GM23338 (cell line): ENCODE results near the gene MORC1. TPM values are rescaled to one million over a fixed set of nuclear protein-coding genes. Genes with fewer than 3 reads are reported as not detected.

Source experiments
- ATAC-seq: fragments of 200-7000 bp; cut with Tn5 transposase; 3 replicates; pipeline ENCODE4 v1.9.1; 2020
- DNase-seq: peaks from one replicate; pipeline ENCODE4 v3.0.0-alpha.2; 2015; ENCODE audit warnings: low spot score
- H2AFZ ChIP-seq: fragments of 200-600 bp; sonication (generic); 2 replicates; pipeline ENCODE4 v1.8.0; 2016; ENCODE audit warnings: antibody characterized with exemption, mild to moderate bottlenecking, moderate library complexity
- H3F3A ChIP-seq: fragments of 200-600 bp; sonication (generic); replicated peaks from 2 replicates; pipeline ENCODE4 v1.8.0; 2017; ENCODE audit warnings: antibody characterized with exemption, mixed run types, low read depth
- H3K27ac ChIP-seq: fragments of 200-600 bp; sonication (generic); 2 replicates; pipeline ENCODE4 v1.6.1; 2016; ENCODE audit warnings: low read depth
- H3K27me3 ChIP-seq: fragments of 200-600 bp; sonication (generic); 2 replicates; pipeline ENCODE4 v1.8.0; 2016; ENCODE audit warnings: mild to moderate bottlenecking, mixed run types, moderate library complexity; ENCODE audit not compliant: insufficient read depth
- H3K36me3 ChIP-seq: fragments of 200-600 bp; sonication (generic); 2 replicates; pipeline ENCODE4 v1.8.0; 2016; ENCODE audit warnings: mild to moderate bottlenecking; ENCODE audit not compliant: insufficient read depth
- H3K4me1 ChIP-seq: fragments of 200-600 bp; sonication (generic); 2 replicates; pipeline ENCODE4 v1.8.0; 2016; ENCODE audit warnings: mild to moderate bottlenecking, moderate library complexity; ENCODE audit not compliant: insufficient read depth
- H3K4me2 ChIP-seq: fragments of 200-600 bp; sonication (generic); 2 replicates; pipeline ENCODE4 v1.7.1; 2017; ENCODE audit warnings: mixed run types
- H3K4me3 ChIP-seq: fragments of 200-600 bp; sonication (generic); 2 replicates; pipeline ENCODE4 v1.6.1; 2016; ENCODE audit warnings: mixed run types
- H3K79me2 ChIP-seq: fragments of 200-600 bp; sonication (generic); replicated peaks from 2 replicates; pipeline ENCODE4 v1.8.0; 2017; ENCODE audit warnings: mild to moderate bottlenecking; ENCODE audit not compliant: insufficient read depth
- H3K9me2 ChIP-seq: fragments of 200-600 bp; sonication (generic); 2 replicates; pipeline ENCODE4 v1.8.0; 2017; ENCODE audit not compliant: insufficient read depth
- H4K20me1 ChIP-seq: fragments of 200-600 bp; sonication (generic); replicated peaks from 2 replicates; pipeline ENCODE4 v1.8.0; 2017; ENCODE audit warnings: mild to moderate bottlenecking; ENCODE audit not compliant: insufficient read depth
- H3K27ac Mint-ChIP-seq: 2 replicates; pipeline ENCODE4 v1.8.0; 2020; ENCODE audit warnings: inconsistent platforms, mild to moderate bottlenecking, moderate library complexity, mixed read lengths
- H3K27me3 Mint-ChIP-seq: 3 replicates; pipeline ENCODE4 v1.8.0; 2022; ENCODE audit warnings: low read depth, mild to moderate bottlenecking, moderate library complexity, mixed read lengths, inconsistent platforms; ENCODE audit not compliant: insufficient read depth, poor library complexity
- H3K36me3 Mint-ChIP-seq: 3 replicates; pipeline ENCODE4 v1.8.0; 2021; ENCODE audit warnings: low read depth, mild to moderate bottlenecking, inconsistent platforms, moderate library complexity, mixed read lengths
- H3K4me1 Mint-ChIP-seq: 3 replicates; pipeline ENCODE4 v1.8.0; 2020; ENCODE audit warnings: mild to moderate bottlenecking, inconsistent platforms, mixed read lengths
- H3K4me3 Mint-ChIP-seq: 3 replicates; pipeline ENCODE4 v1.8.0; 2021; ENCODE audit warnings: moderate library complexity, mild to moderate bottlenecking, inconsistent platforms, mixed read lengths
- H3K9me3 Mint-ChIP-seq: 3 replicates; pipeline ENCODE4 v1.8.0; 2020; ENCODE audit warnings: moderate library complexity, mild to moderate bottlenecking, inconsistent platforms, mixed read lengths
- CREB1 ChIP-seq: fragments of 250-450 bp; sonication (Bioruptor Pico); IDR thresholded peaks from 2 replicates; pipeline ENCODE4 v1.5.0; 2020; ENCODE audit warnings: low read depth, mild to moderate bottlenecking, moderate library complexity
- ETS1 ChIP-seq: IDR thresholded peaks from 2 replicates; pipeline ENCODE4 v1.6.1; 2016; ENCODE audit warnings: antibody characterized with exemption
- EZH2 ChIP-seq: fragments of 200-600 bp; sonication (generic); IDR thresholded peaks from one replicate; pipeline ENCODE4 v1.8.0; 2017; ENCODE audit warnings: antibody characterized with exemption, mild to moderate bottlenecking, low read depth; ENCODE audit not compliant: unreplicated experiment
- EZH2phosphoT487 ChIP-seq: fragments of 200-600 bp; sonication (generic); IDR thresholded peaks from one replicate; pipeline ENCODE4 v1.8.1; 2018; ENCODE audit warnings: antibody characterized with exemption; ENCODE audit not compliant: unreplicated experiment
- JUNB ChIP-seq: IDR thresholded peaks from one replicate; pipeline ENCODE4 v1.6.1; 2016; ENCODE audit warnings: antibody characterized with exemption; ENCODE audit not compliant: unreplicated experiment
- NANOG ChIP-seq: IDR thresholded peaks from 2 replicates; pipeline ENCODE4 v1.6.1; 2016; ENCODE audit warnings: antibody characterized with exemption, borderline replicate concordance
- POLR2AphosphoS5 ChIP-seq: IDR thresholded peaks from 2 replicates; pipeline ENCODE4 v1.6.1; 2016; ENCODE audit warnings: antibody characterized with exemption, low read depth
- REST ChIP-seq: IDR thresholded peaks from one replicate; pipeline ENCODE4 v1.6.1; 2018; ENCODE audit warnings: antibody characterized with exemption; ENCODE audit not compliant: unreplicated experiment
- STAT1 ChIP-seq: IDR thresholded peaks from one replicate; pipeline ENCODE4 v1.6.1; 2016; ENCODE audit warnings: antibody characterized with exemption; ENCODE audit not compliant: unreplicated experiment
- ZNF114 ChIP-seq: fragments of 250-450 bp; sonication (Bioruptor Pico); IDR thresholded peaks from 2 replicates; pipeline ENCODE4 v1.5.0; 2020; ENCODE audit warnings: mild to moderate bottlenecking, moderate library complexity
- ZNF331 ChIP-seq: fragments of 250-450 bp; sonication (Bioruptor Pico); IDR thresholded peaks from 2 replicates; pipeline ENCODE4 v1.5.0; 2020; ENCODE audit warnings: low read depth, mild to moderate bottlenecking, moderate library complexity
- ZNF462 ChIP-seq: fragments of 250-450 bp; sonication (Bioruptor Pico); IDR thresholded peaks from 2 replicates; pipeline ENCODE4 v1.5.0; 2020; ENCODE audit warnings: mild to moderate bottlenecking, moderate library complexity
- polyA plus RNA-seq: library from polyadenylated mRNA; unstranded; fragments of >200 nt; fragmentation: Nextera tagmentation; extraction: Ambion mirVana; gene quantifications from 2 replicates; pipeline ENCODE4 v1.2.1, GENCODE V29; 2016
- total RNA-seq: library from RNA; depleted of rRNA; stranded (reverse); fragments of >200 nt; shearing (Covaris generic); gene quantifications from 2 replicates; pipeline ENCODE4 v1.2.3, GENCODE V29; 2014
- TF ChIP-seq, protein P1 (sequence below), 2 experiments: fragments of 200-600 bp in 1 of 2; sonication (generic) in 1 of 2; conservative IDR thresholded peaks; 2 replicates each; pipeline versions ENCODE4 v1.5.1 to v1.6.1; 2016 to 2017; ENCODE audit warnings: antibody characterized with exemption in 2 of 2, low read depth in 2 of 2, mild to moderate bottlenecking in 2 of 2, moderate library complexity in 1 of 2

Gene MORC1
- total and polyA plus RNA-seq, 2 experiments from 2014 or later: not detected

GRCh38 chr3:108959017-108959416, 158.9 kb downstream of the MORC1 start:
- TF ChIP-seq REST (no peak), ZNF114 (CRISPR knock-in tag) (no peak), CREB1 (no peak), ZNF462 (CRISPR knock-in tag) (no peak), JUNB (no peak), EZH2 (no peak), NANOG (no peak), EZH2phosphoT487 (no peak), ETS1 (no peak), ZNF331 (CRISPR knock-in tag) (no peak), POLR2AphosphoS5 (no peak), STAT1 (no peak)
- TF ChIP-seq, protein P1, sequence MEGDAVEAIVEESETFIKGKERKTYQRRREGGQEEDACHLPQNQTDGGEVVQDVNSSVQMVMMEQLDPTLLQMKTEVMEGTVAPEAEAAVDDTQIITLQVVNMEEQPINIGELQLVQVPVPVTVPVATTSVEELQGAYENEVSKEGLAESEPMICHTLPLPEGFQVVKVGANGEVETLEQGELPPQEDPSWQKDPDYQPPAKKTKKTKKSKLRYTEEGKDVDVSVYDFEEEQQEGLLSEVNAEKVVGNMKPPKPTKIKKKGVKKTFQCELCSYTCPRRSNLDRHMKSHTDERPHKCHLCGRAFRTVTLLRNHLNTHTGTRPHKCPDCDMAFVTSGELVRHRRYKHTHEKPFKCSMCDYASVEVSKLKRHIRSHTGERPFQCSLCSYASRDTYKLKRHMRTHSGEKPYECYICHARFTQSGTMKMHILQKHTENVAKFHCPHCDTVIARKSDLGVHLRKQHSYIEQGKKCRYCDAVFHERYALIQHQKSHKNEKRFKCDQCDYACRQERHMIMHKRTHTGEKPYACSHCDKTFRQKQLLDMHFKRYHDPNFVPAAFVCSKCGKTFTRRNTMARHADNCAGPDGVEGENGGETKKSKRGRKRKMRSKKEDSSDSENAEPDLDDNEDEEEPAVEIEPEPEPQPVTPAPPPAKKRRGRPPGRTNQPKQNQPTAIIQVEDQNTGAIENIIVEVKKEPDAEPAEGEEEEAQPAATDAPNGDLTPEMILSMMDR (conservative IDR thresholded peaks at IDR 0.05; ENCODE audit: low read depth in 2 of 2): no peak
- peak; percentile 50 for ATAC-seq
- H3K27ac Mint-ChIP-seq: no peak overlapping the region
- H3K36me3 Mint-ChIP-seq: no peaks in the 10 kb centered on the region
- H3K27me3 Mint-ChIP-seq: no peaks in the 10 kb centered on the region
- peak; percentile 23 for DNase-seq
- Histone ChIP-seq H3K4me2 (0 out of 2 replicates have a peak overlapping the region, but pooled peaks have one; percentile 21), H3K36me3 (no peaks in the 10 kb centered on the region), H3K79me2 (no peaks in the 10 kb centered on the region), H4K20me1 (no peaks in the 10 kb centered on the region), H3K4me1 (peaks cover 11% of the 10 kb centered on the region; the same call in 1 of the 2 replicates), H3K4me3 (no peak overlapping the region), H3K27ac (no peak overlapping the region), H2AFZ (no peak overlapping the region), H3K9me2 (peaks cover 3% of the 10 kb centered on the region; the same call in 1 of the 2 replicates), H3F3A (no peaks in the 10 kb centered on the region), H3K27me3 (no peaks in the 10 kb centered on the region)
- peaks cover 10% of the 10 kb centered on the region for H3K4me1 Mint-ChIP-seq
- no peak overlapping the region for H3K4me3 Mint-ChIP-seq
- H3K9me3 Mint-ChIP-seq: no peaks in the 10 kb centered on the region
